Right hindlimb (tissue), 1 donor: ENCODE data around the gene PHYHD1.
A peak's percentile ranks its signal among the peaks of the same experiment; 100 is the strongest.

Experiments used
- DNase-seq: peaks from one replicate; pipeline ENCODE4 v3.0.0-alpha.2; 2018

Gene PHYHD1

DNA sequence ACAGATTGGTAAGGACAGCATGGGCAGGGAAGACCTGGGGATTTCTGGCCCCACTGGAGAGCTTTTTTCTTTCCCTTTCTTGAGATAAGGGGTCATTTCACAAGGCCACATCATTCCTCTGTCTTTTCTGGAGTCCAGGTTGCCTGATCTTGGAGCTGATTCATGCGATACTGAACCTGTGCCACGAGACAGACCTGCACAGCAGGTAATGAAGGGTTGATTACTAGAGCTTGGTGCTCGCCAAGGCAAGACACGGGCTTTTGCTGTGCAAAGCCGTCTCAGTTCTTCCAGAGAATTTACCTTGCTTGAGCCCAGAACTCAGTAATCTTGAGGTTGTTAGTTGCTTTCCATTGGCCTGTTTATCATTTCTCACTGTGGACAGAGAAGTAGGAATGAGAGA is 65.9 kb downstream of the PHYHD1 start:
- DNase-seq = no peak

DNA sequence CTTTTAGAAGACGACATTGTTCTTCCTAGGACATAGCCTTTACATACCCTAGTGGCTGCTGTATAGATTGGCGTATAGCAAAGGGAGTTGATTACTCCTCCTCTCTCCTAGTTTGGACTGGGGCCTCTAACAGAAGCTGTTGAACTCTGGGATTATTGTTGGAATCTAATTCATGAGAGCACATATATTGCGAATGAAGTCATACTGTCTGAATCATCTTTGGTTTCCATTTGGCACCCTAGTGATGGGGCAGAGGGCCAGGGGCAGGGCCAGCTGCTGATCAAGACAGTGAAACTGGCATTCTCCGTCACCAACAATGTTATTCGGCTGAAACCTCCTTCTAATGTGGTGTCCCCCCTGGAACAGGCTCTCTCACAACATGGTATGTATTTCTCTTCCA is 67.0 kb downstream of the PHYHD1 start:
- peak; percentile 84 for DNase-seq
